Large intestine (tissue), 3 donors: ENCODE data around the gene PARP14. TPM values are rescaled to one million over a fixed set of nuclear protein-coding genes. Genes with fewer than 3 reads are reported as not detected.
A peak's percentile ranks its signal among the peaks of the same experiment; 100 is the strongest.

Experiments
- DNase-seq, 2 donors: peaks; one replicate each; pipeline versions ENCODE4 v3.0.0 to v3.0.0-alpha.2; 2013
- H3K27ac ChIP-seq: one replicate; pipeline ENCODE4 v1.5.1; 2013; ENCODE audit warnings: low read length
- H3K27me3 ChIP-seq: 2 replicates; pipeline ENCODE4 v1.6.1; 2013; ENCODE audit warnings: low read length; ENCODE audit not compliant: control insufficient read depth, insufficient read depth
- H3K36me3 ChIP-seq: 2 replicates; pipeline ENCODE4 v1.6.1; 2013; ENCODE audit warnings: low read length; ENCODE audit not compliant: control insufficient read depth, insufficient read depth
- H3K4me1 ChIP-seq: one replicate; pipeline ENCODE4 v1.6.1; 2013; ENCODE audit warnings: low read length; ENCODE audit not compliant: control insufficient read depth, insufficient read depth
- H3K4me3 ChIP-seq: one replicate; pipeline ENCODE4 v1.5.1; 2013; ENCODE audit warnings: low read length
- H3K9me3 ChIP-seq: one replicate; pipeline ENCODE4 v1.6.1; 2013; ENCODE audit warnings: mild to moderate bottlenecking, low read depth, low read length, moderate library complexity; ENCODE audit not compliant: control insufficient read depth
- WGBS: methylation state at CpG from one replicate; pipeline ENCODE4 v1.1.5; 2013; ENCODE audit warnings: low lambda C conversion rate; ENCODE audit not compliant: insufficient coverage; 5-methylcytosine and 5-hydroxymethylcytosine counted together
- polyA plus RNA-seq: library from polyadenylated mRNA; unstranded; fragments of 120-200 nt; gene quantifications from one replicate; pipeline ENCODE4 v1.2.1, GENCODE V29; 2013

PARP14 gene
- polyA plus RNA-seq, 1 donor: 34.1 TPM

DNA sequence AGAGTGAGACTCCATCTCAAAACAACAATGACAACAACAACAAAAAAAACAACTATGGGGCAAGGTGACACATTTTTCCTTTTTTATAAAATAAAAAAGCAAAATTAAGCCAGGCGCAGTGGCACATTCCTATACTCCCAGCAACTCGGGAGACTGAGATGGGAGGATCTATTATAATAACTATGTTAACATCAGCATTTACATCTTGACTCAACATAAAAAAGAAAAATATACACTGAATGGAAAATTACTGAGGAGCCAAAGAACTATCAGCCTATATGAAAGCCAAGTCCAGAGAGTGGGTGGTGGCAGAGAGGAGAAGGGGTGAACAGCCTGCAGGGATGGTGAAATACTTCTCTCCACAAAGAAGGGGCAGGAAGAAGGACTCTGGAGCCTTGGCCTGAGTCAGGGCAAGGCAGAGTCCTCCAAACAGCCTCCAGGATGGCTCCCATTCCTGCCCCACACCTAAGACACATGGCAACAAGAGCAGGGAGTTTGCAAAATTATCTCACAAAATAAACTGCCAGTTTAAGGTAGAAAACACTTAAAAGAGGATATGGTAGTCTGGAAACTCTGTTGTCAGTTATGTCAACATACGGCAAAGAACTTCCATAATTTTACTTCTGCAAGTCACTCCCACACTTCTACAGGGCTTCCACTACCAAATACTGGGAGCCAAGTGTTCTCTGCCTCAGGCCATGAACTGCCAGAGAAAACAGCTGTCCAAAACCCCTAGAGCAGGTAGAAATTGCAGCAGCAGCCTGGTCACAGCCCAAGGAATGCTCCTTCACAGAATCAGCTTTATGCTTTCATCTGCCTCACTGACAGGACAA, 87.1 kb downstream of the PARP14 start:
- Histone ChIP-seq H3K4me3 (no peak overlapping the region), H3K27me3 (no peaks in the 10 kb centered on the region), H3K27ac (peak overlapping the region; percentile 37), H3K9me3 (no peaks in the 10 kb centered on the region), H3K4me1 (no peaks in the 10 kb centered on the region), H3K36me3 (no peaks in the 10 kb centered on the region)
- DNase-seq: peak in 1 of 2 donors; percentile 28
- 94% methylated on average over 2 of the region's 3 CpGs for whole genome bisulfite sequencing

DNA sequence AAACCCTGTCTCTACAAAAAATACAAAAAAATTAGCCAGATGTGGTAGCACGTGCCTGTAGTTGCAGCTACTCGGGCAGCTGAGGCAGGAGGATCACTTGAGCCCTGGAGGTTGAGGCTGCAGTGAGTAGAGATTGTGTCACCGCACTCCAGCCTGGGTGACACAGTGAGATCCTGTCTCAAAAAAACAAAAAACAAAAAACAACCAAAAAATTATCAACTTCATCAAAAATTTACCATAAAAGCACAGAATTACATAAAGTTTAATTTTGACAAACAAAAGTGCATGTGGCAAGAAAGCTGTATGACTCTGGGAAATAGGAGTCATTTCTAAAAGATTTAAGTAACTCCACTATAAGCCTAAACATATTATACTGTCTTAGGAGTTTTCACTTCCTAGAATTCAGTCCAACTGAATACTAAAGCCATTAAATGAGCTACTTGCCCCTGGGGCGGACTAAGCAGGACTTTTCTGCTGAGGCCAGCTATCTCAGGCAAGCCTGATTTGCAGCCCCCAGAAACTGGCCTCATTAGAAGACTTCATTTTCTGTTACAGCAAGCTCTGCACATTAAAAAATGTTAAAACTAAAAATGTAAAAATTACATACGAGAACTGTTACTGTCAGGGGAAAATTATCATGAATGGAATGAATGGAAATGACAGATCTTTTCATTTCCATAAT, 90.0 kb downstream of the PARP14 start:
- peaks cover 5% of the 10 kb centered on the region for H3K4me1 ChIP-seq
- 100% methylated on average over 4 of the region's 5 CpGs for WGBS
- H3K4me3 ChIP-seq: no peak overlapping the region
- no peaks in the 10 kb centered on the region for H3K36me3 ChIP-seq
- no peak overlapping the region for H3K27ac ChIP-seq
- H3K9me3 ChIP-seq: no peaks in the 10 kb centered on the region
- no peak for DNase-seq
- no peaks in the 10 kb centered on the region for H3K27me3 ChIP-seq

DNA sequence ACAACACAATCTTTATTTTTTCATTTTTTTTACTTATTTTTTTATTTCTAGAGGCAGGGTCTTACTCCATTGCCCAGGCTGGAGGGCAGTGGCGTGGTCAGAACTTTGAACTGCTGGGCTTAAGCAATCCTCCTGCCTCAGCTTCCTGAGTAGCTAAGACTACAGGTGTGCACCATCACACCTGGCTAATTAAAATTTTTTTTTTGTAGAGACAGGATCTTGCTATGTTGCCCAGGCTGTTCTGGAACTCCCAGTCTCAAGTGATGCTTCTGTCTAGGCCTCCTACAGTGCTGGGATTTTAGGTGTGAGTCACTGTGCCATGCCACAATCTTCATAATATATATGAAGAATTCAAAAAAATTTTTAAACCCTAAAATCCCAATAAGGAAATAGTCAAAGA, 92.2 kb downstream of the PARP14 start:
- H3K27me3 ChIP-seq: no peaks in the 10 kb centered on the region
- no peak overlapping the region for H3K4me3 ChIP-seq
- H3K27ac ChIP-seq: no peak overlapping the region
- peaks cover 5% of the 10 kb centered on the region for H3K4me1 ChIP-seq
- DNase-seq: no peak
- no CpG with 5 or more reads among the region's 1 CpG for WGBS
- H3K36me3 ChIP-seq: no peaks in the 10 kb centered on the region
- no peaks in the 10 kb centered on the region for H3K9me3 ChIP-seq

DNA sequence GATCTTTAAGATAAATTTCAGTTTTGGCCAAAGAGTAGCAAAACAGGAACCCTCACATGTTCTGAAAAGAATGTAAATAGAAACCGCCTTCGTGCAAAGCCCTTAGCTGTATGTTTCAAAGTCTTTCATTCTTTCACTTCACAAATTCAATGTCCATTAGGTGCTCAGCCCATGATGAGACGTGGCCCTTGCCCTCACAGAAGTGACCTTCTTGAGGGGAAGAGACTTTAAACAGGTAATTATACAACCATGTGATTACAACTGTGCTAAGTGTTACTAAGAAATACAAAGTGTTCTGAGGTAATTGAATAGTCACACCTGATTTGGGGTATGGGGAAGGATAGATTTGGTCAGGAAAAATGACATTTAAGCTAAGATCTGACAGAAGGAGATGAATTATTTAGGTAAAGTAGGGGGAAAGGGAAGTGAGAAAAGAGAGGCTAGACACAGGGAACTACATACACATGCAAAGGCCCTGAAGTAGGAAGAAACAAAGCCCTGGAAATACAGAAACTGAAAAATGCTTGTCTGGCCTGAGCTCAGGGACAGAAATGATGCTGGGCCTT, 93.4 kb downstream of the PARP14 start:
- Histone ChIP-seq H3K9me3 (no peaks in the 10 kb centered on the region), H3K4me3 (no peak overlapping the region), H3K4me1 (peaks cover 5% of the 10 kb centered on the region), H3K27me3 (no peaks in the 10 kb centered on the region), H3K36me3 (no peaks in the 10 kb centered on the region), H3K27ac (peak overlapping the region; percentile 79)
- WGBS: no CpG with 5 or more reads among the region's 3 CpGs
- DNase-seq: peak; percentile 62 to 76

DNA sequence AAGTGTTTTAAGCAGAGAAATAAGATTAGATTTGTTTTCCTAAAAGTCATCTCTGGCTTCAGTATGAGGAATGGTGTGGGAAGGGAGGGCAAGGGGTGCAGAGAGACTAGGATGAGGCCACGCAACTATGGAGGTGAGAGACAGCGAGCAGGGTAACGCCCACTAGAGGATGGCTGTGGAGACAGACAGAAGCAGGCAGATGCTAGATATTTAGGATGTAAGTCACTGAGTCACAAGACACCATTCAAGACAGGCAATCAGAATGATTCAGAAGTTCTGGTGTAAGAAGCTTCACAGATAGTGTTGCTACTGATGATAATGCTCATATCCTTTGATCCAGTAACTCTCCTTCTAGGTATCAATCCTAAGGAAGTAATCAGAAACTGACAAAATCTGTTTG, 93.9 kb downstream of the PARP14 start:
- H3K36me3 ChIP-seq: no peaks in the 10 kb centered on the region
- H3K27ac ChIP-seq: peak overlapping the region; percentile 79
- no peaks in the 10 kb centered on the region for H3K27me3 ChIP-seq
- H3K4me1 ChIP-seq: peaks cover 5% of the 10 kb centered on the region
- H3K4me3 ChIP-seq: no peak overlapping the region
- 100% methylated on average over 3 of the region's 3 CpGs for WGBS
- no peak for DNase-seq
- no peaks in the 10 kb centered on the region for H3K9me3 ChIP-seq

DNA sequence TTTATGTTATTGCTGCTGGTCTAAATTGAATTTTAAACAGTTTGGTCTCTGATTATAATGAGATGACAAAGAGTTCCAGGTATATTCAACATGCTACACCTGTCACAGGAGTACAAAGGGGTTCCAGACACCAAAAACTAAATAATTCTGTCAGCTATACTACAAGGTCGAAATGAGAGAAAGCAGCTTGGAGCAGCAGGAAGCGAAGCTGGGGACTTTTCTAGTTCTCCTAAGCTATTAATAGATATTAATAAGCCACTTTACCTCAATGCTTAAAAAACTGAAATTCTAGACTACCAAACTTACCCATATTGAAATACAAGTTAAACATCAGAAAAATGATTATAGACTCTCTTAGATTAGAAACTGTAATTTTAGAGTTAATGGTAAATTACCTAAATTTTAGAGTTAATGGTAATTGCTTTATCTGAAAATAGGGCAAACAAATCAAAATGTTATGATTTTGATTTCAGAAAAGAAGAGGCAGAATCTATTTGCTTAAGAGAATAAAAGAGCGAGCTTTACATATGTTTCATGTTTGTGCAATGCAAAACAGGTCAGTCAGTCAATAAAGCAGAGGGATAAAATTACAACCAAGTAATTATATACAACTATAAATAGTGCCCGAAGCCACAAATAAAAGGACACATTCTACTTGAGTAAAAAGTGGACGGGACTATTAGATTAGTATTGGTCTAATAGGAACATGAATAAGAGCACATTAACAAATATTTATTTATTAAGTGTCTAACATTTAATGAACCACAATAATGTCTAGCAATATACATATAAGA, 96.2 kb downstream of the PARP14 start:
- Histone ChIP-seq H3K9me3 (peaks cover 7% of the 10 kb centered on the region), H3K27ac (no peak overlapping the region), H3K4me3 (no peak overlapping the region), H3K27me3 (no peaks in the 10 kb centered on the region), H3K4me1 (peaks cover 5% of the 10 kb centered on the region), H3K36me3 (no peaks in the 10 kb centered on the region)
- WGBS: 84% methylated on average over 3 of the region's 5 CpGs
- DNase-seq: no peak

DNA sequence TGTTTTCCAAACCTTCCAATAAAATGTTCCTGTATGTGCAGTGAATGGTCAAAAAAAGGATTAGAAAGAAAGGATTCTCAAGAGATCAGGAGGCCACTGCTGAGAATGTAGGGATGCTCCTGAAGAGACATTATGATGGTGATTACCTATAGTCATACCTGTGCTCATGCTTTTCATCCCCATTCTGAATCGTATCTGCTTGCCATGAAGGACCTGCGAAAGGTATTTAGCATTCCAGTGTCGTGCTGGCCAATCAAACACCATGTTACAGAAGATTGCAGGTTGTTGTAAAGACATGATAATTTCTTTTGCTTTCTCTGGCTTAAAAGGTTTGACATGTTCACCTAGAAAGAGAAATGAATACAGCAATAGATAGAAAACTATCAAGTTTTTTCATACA, 96.9 kb downstream of the PARP14 start:
- 80% methylated on average over 1 of the region's 3 CpGs for WGBS
- Histone ChIP-seq H3K27ac (no peak overlapping the region), H3K4me3 (no peak overlapping the region), H3K9me3 (peaks cover 7% of the 10 kb centered on the region), H3K36me3 (no peaks in the 10 kb centered on the region), H3K27me3 (no peaks in the 10 kb centered on the region), H3K4me1 (peaks cover 5% of the 10 kb centered on the region)
- DNase-seq: no peak

Other genes starting within 250 kb of the PARP14 start
- 35.0 TPM for gene KPNA1, start 165.9 kb upstream of the PARP14 start, polyA plus RNA-seq
- gene PARP9, start 116.5 kb upstream of the PARP14 start, polyA plus RNA-seq: 32.0 TPM
- 34.0 TPM for gene DTX3L, start 116.5 kb upstream of the PARP14 start, polyA plus RNA-seq
- 1.5 TPM for gene PARP15, start 103.2 kb upstream of the PARP14 start, polyA plus RNA-seq
- 13.2 TPM for gene HSPBAP1, start 113.0 kb downstream of the PARP14 start, polyA plus RNA-seq
- 14.3 TPM for gene SLC49A4, start 114.2 kb downstream of the PARP14 start, polyA plus RNA-seq